DMS79 (cell line): ENCODE data around the gene RNF227.
A peak's percentile ranks its signal among the peaks of the same experiment; 100 is the strongest.

ENCODE experiments used
- DNase-seq: peaks from one replicate; lab custom pipeline; 2025; lab: John Stamatoyannopoulos, UW

Gene RNF227

DNA sequence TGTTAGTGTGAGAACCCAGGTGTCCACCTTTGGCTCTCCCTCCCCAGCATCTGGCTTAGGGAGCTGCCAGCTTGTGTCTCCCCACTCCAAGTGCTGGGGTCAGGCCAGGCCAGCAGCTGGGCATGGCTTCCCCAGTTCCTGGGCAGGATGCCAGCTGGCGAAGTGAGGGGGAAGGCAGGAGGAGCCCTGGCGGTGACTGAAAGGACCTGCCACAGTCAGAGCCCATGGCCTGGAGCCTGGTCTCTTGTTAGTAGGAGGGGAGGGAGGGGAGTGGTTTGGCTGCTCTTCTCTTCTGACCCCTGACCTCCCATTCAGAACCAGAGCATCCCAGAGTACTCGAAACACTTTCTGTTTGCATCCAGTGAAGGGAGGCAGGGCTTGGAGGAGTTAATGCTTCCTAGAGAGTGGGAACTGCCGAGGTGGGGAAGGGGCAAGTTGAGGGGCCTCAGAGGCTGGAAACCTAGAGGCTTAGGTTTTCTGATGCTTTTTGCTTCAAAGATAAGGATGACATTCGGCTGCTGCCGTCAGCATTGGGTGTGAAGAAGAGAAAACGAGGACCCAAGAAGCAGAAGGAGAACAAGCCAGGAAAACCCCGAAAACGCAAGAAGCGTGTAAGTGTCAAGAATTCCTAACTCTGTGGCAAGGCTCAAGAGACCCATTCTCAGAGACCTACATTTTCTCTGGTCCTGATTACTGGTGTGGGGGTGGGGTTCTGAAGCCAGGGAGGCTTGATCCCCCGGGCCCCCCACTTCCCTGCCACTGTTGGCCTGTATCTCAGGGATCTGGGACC lies 26.7 kb downstream of the RNF227 start:
- peak; percentile 95 for DNase-seq

DNA sequence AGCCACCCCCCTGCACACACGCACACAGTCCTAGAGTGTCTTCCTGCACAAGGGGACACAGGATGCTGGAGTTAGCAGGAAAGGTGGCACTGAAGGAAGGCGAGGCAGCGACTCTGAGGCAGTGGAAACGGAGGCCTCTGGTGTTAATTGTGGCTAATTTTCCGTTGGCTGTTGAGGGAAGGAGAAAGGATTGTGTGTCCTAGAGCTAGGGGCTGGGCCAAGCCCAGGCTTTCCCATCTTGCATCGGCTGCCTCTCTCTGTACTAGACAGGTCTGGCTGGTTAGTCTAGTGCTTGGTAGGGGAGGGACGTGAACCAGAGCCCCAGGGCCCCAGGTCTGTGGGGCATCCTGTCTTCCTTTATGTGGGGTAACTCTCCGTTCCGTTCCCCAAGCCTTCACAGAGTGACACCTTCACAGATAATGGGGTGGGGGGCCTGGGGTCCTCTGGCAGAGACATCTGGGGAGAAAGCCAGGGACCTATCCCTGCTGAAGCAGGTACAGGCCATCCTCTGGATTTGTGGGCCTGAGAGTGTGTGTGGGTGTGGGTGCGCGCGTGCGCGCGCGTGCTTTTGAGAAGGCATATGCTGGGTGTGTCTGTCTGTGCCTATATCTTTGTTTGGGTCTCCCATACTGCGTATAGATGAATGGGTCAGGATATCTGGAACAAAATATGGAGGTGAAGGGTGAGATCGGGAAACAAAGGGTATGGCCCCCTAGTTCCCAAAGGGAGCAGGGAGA lies 27.7 kb downstream of the RNF227 start, which contains the start of gene CHD3:
TSS of gene CHD3 (plus strand) at position 606 of the 737 bp plus-strand sequence. CDS start 212 bp downstream, outside the sequence.
- peak; percentile 59 for DNase-seq

- DNase-seq, result peak; percentile 94
Measured at GRCh38 chr17:7887482-7888183, 28.5 kb downstream of the RNF227 start.

DNA sequence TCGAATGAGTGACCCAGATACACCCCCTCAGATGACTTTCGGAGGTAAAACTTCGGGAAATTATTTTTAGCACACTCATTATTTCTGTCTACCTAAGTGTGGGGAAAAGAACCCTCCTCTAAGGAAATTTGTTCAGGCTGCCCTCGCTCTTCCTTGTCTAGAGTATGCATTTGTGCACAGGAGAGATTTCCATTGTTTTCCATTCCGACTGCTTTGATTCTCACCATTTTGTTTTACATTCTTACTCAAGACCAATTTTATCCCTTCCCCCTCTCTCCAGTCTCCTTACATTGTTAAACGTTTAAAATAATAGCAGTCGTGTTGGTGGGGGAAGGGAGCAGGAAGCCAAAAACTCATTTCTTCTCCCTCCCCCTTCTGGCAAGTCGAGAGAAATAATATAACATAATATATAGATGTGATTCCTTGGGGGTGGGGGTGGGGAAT lies 29.0 kb downstream of the RNF227 start:
- DNase-seq, result no peak

DNA sequence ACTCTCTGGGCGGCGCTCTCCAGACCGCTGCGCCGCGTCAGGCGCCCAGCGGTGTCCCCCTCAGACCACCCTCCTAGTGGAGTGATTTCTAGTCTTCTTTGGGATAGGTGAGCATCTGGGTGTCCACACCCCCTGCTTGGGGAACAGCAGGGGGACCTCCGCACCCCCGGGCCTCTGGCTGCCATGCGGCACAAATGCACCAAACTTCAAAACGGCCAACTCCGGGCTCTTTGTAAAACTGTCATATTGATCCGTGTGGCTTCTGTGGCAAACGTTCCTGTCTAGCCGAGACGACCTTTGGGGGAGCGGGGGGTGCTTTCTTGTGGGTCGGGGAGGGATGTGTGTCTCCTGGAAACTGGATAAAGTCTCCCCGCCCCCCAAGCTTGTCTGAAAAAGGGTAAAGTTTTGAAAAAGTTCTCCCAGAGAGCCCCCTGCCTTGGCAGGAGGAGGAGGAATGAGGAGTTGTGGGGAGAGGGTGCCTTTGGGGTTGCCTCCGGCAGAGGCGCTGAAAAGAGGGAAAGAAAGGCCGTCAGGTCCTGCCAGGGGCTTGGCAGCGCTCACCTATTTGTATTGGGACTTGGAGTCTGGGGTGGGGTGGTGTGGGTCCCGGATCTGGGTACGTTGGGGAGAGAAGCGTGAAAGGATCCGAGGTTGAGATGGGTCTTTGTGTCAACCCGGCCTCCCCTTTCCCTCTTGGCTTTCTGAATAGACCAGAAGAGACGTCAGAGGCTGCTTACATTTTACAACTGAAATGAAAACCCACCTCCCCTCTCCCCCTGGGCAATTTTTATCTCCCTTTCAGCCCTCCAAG lies 29.7 kb downstream of the RNF227 start:
- peak; percentile 53 for DNase-seq

- DNase-seq, result peak; percentile 55
Measured at GRCh38 chr17:7885367-7886226, 30.5 kb downstream of the RNF227 start.

- no peak for DNase-seq
Measured at GRCh38 chr17:7884581-7885366, 31.3 kb downstream of the RNF227 start.

- DNase-seq, result peak; percentile 28
Measured at GRCh38 chr17:7883781-7884386, 32.2 kb downstream of the RNF227 start.

GRCh38 chr17:7882629-7883028 lies 33.5 kb downstream of the RNF227 start:
- no peak for DNase-seq

DNA sequence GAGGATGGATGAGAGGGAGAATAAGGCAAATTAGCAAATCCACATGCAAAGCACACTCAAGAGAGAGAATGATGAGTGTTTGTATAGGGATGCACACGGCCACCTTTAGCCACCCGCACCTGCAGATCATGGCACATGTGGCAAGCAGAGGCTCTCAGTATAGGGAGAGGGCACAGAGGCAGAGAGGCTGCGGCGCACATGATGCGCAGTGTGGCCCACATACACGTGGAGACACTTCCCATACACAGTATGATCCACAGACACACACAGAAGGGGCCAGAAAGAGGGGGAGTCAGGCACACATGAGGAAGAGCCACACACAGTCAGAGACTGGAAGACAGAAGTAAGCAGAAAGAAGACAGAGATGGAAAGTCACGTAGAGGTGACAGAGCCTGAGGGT lies 34.0 kb downstream of the RNF227 start:
- peak; percentile 52 for DNase-seq

- DNase-seq, result peak; percentile 52
Measured at GRCh38 chr17:7881276-7882054, 34.6 kb downstream of the RNF227 start.

GRCh38 chr17:7880076-7880868 lies 35.8 kb downstream of the RNF227 start:
- DNase-seq, result no peak

GRCh38 chr17:7878234-7878633 lies 37.9 kb downstream of the RNF227 start:
- DNase-seq, result no peak

GRCh38 chr17:7875804-7876370 lies 40.2 kb downstream of the RNF227 start:
- no peak for DNase-seq

- DNase-seq, result no peak
Measured at GRCh38 chr17:7873051-7873450, 43.0 kb downstream of the RNF227 start.

DNA sequence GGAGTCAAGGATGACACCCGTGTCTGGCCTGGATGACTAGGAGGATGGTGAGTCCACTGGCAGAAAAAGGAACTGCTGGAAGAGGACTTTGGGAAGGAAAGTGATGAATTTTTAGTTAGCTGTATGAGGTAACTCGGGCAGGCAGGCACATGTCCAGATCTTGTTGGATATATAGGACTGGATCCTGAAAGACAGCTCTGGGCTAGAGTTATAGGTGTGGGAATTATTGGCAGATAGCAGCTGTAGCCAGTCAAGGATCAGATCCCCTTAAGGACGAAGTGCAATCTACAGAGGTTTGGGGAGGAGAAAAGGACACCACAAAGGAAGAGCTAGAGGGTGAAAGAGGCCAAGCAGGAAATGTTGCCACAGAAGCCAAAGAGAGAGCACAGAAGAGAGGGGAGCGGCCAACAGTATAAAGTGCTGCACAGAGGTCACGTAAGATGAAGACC lies 48.2 kb downstream of the RNF227 start:
- DNase-seq, result no peak

DNA sequence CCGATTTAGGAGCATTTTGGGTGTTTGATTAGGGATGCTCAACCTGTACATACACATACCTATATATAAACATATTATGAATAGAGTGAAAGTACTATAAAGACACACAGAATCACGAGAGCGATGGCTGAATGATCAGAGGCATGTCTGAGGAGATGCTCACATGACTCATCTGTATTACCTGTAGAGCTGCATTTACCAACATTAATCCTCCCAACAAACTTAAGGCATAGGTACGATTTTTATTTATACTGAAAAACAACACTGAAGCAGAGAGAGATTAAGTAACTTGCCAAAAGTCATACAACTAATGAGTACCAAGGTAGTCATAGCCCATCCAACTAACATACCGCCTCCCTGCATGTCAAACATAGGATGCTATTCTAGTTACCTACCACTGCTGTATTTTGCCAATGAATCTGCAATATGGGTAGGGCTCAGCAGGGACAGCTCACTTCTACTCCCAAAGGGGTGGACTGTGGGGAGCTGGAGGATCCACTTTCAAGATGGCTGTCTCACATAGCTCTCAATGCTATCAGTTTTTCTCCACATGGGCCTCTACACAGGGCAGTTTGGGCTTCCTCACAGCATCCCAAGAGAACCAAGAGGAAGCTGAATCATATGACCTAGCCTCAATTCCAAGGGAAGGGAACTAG lies 51.0 kb downstream of the RNF227 start:
- DNase-seq, result no peak
